GM19035 (cell line): Measurements from ENCODE around the gene CAV3.
"Not testable (repeated sequence)": the region's sequence is repeated elsewhere in the genome, so short reads cannot be mapped to it uniquely, and the experiment has no call there.

ENCODE experiments used
- ATAC-seq: cut with Tn5 transposase; IDR thresholded peaks from one replicate; pipeline ENCODE4 v1.9.1; 2021; ENCODE audit not compliant: unreplicated experiment

Gene CAV3

GRCh38 chr3:8733332-8734094 is at the start of gene CAV3:
TSS of gene CAV3 (plus strand) at chr3:8733802. CDS start at chr3:8733877, 75 bp downstream.
- ATAC-seq, result no peak

- ATAC-seq, result not testable (repeated sequence)
Measured at GRCh38 chr3:8684992-8685391, 48.6 kb upstream of the CAV3 start.

GRCh38 chr3:8691295-8691694 is 42.3 kb upstream of the CAV3 start:
- not testable (repeated sequence) for ATAC-seq

GRCh38 chr3:8702560-8702959 is 31.0 kb upstream of the CAV3 start:
- ATAC-seq, result no peak

GRCh38 chr3:8705575-8705974 is 28.0 kb upstream of the CAV3 start:
- ATAC-seq, result no peak

GRCh38 chr3:8709287-8709686 is 24.3 kb upstream of the CAV3 start:
- ATAC-seq, result no peak

GRCh38 chr3:8709801-8710507 is 23.6 kb upstream of the CAV3 start:
- ATAC-seq, result no peak

- no peak for ATAC-seq
Measured at GRCh38 chr3:8712045-8712907, 21.3 kb upstream of the CAV3 start.

GRCh38 chr3:8712908-8713255 is 20.7 kb upstream of the CAV3 start:
- no peak for ATAC-seq

- no peak for ATAC-seq
Measured at GRCh38 chr3:8713901-8714759, 19.5 kb upstream of the CAV3 start.

- not testable (repeated sequence) for ATAC-seq
Measured at GRCh38 chr3:8715757-8716156, 17.8 kb upstream of the CAV3 start.

GRCh38 chr3:8722808-8723207 is 10.8 kb upstream of the CAV3 start:
- ATAC-seq, result no peak

- ATAC-seq, result no peak
Measured at GRCh38 chr3:8723612-8724011, 10.0 kb upstream of the CAV3 start.

GRCh38 chr3:8724108-8724752 is 9.4 kb upstream of the CAV3 start:
- ATAC-seq, result no peak

- no peak for ATAC-seq
Measured at GRCh38 chr3:8727605-8728512, 5.7 kb upstream of the CAV3 start.

GRCh38 chr3:8729479-8729878 is 4.1 kb upstream of the CAV3 start:
- ATAC-seq, result no peak

GRCh38 chr3:8730656-8731055 is 2.9 kb upstream of the CAV3 start:
- ATAC-seq, result no peak

- no peak for ATAC-seq
Measured at GRCh38 chr3:8732413-8732812, 1.2 kb upstream of the CAV3 start.
